A549 (cell line): ENCODE results near the gene CCDC187. TPM values are rescaled to one million over a fixed set of nuclear protein-coding genes. Genes with fewer than 3 reads are reported as not detected.

Experiments used
- ATAC-seq, 2 experiments: fragments of 200-7000 bp in 1 of 2; fragments of >200 bp in 1 of 2; cut with Nextera tagmentation in 1 of 2; cut with Tn5 transposase in 1 of 2; 3 replicates each; pipeline versions ENCODE4 v1.8.0 to v1.9.1; 2018 to 2020; ENCODE audit warnings: mild to moderate bottlenecking in 1 of 2, moderate library complexity in 1 of 2
- CTCF ChIA-PET: fragments of 300-600 bp; sonication (Branson Sonifier 250); formaldehyde crosslinking; extraction: SDS; loops from one replicate; lab custom pipeline; 2021; ENCODE audit warnings: antibody characterized with exemption, inconsistent platforms; lab: Yijun Ruan, JAX
- POLR2A ChIA-PET: fragments of 350-600 bp; formaldehyde crosslinking; extraction: SDS; loops from one replicate; lab custom pipeline; 2021; ENCODE audit warnings: antibody characterized with exemption, inconsistent platforms; lab: Yijun Ruan, JAX
- DNase-seq, 2 experiments: peaks; one replicate each; pipeline versions ENCODE4 v3.0.0 to v3.0.0-alpha.2; 2011 to 2016; ENCODE audit warnings: low read depth in 1 of 2, low spot score in 1 of 2
- FAIRE-seq: peaks from 2 replicates; lab custom pipeline; 2011; peaks lifted over from hg19 to GRCh38; lab: Jason Lieb, UNC
- H3K27ac ChIP-seq, 2 experiments: fragments of >200 bp; sonication (Bioruptor Twin); formaldehyde crosslinking; 3 replicates each; pipeline ENCODE4 v1.5.1; 2016 to 2017
- H3K4me1 ChIP-seq: fragments of >200 bp; sonication (Bioruptor Twin); formaldehyde crosslinking; 3 replicates; pipeline ENCODE4 v1.6.1; 2016
- H3K4me2 ChIP-seq: fragments of >200 bp; sonication (Bioruptor Twin); formaldehyde crosslinking; 3 replicates; pipeline ENCODE4 v1.6.1; 2016
- H3K4me3 ChIP-seq: fragments of >200 bp; sonication (Bioruptor Twin); formaldehyde crosslinking; 3 replicates; pipeline ENCODE4 v1.5.1; 2016
- H3K9me3 ChIP-seq: fragments of >200 bp; sonication (Bioruptor Twin); formaldehyde crosslinking; 3 replicates; pipeline ENCODE4 v1.6.1; 2016
- ATOH8 ChIP-seq: fragments of 250-450 bp; sonication (Bioruptor Pico); IDR thresholded peaks from 2 replicates; pipeline ENCODE4 v1.5.0; 2020; ENCODE audit warnings: low read depth, mild to moderate bottlenecking, moderate library complexity
- CBX8 ChIP-seq: fragments of 200-600 bp; sonication (generic); IDR thresholded peaks from 2 replicates; pipeline ENCODE4 v1.6.1; 2016
- CEBPB ChIP-seq, 2 experiments: fragments of >200 bp in 1 of 2; sonication (Bioruptor Twin) in 1 of 2; formaldehyde crosslinking in 1 of 2; IDR thresholded peaks; 2 replicates each; pipeline ENCODE4 v1.6.1; 2012 to 2016
- E2F6 ChIP-seq: IDR thresholded peaks from 2 replicates; pipeline ENCODE4 v1.6.1; 2012; ENCODE audit warnings: low read depth, borderline replicate concordance
- EHMT2 ChIP-seq: fragments of 200-600 bp; sonication (generic); IDR thresholded peaks from 2 replicates; pipeline ENCODE4 v1.6.1; 2016; ENCODE audit warnings: antibody characterized with exemption, low read depth, mild to moderate bottlenecking, moderate library complexity
- HEYL ChIP-seq: fragments of 250-450 bp; sonication (Bioruptor Pico); IDR thresholded peaks from 2 replicates; pipeline ENCODE4 v1.8.0; 2021; ENCODE audit warnings: mild to moderate bottlenecking, moderate library complexity
- KDM1A ChIP-seq: fragments of 200-600 bp; sonication (generic); IDR thresholded peaks from 2 replicates; pipeline ENCODE4 v1.6.1; 2016; ENCODE audit warnings: low read depth, mild to moderate bottlenecking
- MYC ChIP-seq: IDR thresholded peaks from 2 replicates; pipeline ENCODE4 v1.6.1; 2012; ENCODE audit warnings: mild to moderate bottlenecking, inconsistent platforms, low read length, improper control_type of control experiment, borderline replicate concordance
- PHF8 ChIP-seq: fragments of 200-600 bp; sonication (generic); IDR thresholded peaks from 2 replicates; pipeline ENCODE4 v1.6.1; 2016; ENCODE audit warnings: low read depth, mild to moderate bottlenecking, antibody characterized with exemption, moderate library complexity, borderline replicate concordance
- REST ChIP-seq: fragments of 200-600 bp; sonication (generic); IDR thresholded peaks from 2 replicates; pipeline ENCODE4 v1.6.1; 2016; ENCODE audit warnings: antibody characterized with exemption, mild to moderate bottlenecking, moderate library complexity
- USF2 ChIP-seq: fragments of 450-650 bp; IDR thresholded peaks from 2 replicates; pipeline ENCODE4 v1.6.1; 2014; ENCODE audit warnings: antibody characterized with exemption
- WGBS: methylation state at CpG from one replicate; pipeline ENCODE4 v1.1.6; 2017; ENCODE audit errors: missing lambda C conversion rate; 5-methylcytosine and 5-hydroxymethylcytosine counted together
- polyA plus RNA-seq, 4 experiments: library from polyadenylated mRNA; depleted of rRNA in 3 of 4; stranded (reverse); fragments of >200 nt; fragmentation: RNase III in 1 of 4; extraction: RNeasy Plus Mini Kit Qiagen cat#74134 plus additional on column Dnase treatment in 1 of 4; gene quantifications; 2 replicates in 3 of 4; 3 replicates in 1 of 4; pipeline ENCODE4 v1.2.3, GENCODE V29; 2011 to 2017
- TF ChIP-seq, protein P1 (sequence below): fragments of >200 bp; sonication (Bioruptor Twin); formaldehyde crosslinking; IDR thresholded peaks from 3 replicates; pipeline ENCODE4 v1.5.1; 2016

The CCDC187 gene
- polyA plus RNA-seq, 2 of the 4 experiments (the other 2 are of a cell fraction), result under 0.01 TPM; not detected in 1

GRCh38 chr9:136285501-136286358 is 18.2 kb downstream of the CCDC187 start:
- no peak overlapping the region for H3K4me3 ChIP-seq
- no peak overlapping the region for H3K27ac ChIP-seq
- FAIRE-seq, result no peak
- POLR2A ChIA-PET, result no interaction called here
- no peak for TF ChIP-seq E2F6
- no peak for TF ChIP-seq PHF8
- TF ChIP-seq, protein P1, sequence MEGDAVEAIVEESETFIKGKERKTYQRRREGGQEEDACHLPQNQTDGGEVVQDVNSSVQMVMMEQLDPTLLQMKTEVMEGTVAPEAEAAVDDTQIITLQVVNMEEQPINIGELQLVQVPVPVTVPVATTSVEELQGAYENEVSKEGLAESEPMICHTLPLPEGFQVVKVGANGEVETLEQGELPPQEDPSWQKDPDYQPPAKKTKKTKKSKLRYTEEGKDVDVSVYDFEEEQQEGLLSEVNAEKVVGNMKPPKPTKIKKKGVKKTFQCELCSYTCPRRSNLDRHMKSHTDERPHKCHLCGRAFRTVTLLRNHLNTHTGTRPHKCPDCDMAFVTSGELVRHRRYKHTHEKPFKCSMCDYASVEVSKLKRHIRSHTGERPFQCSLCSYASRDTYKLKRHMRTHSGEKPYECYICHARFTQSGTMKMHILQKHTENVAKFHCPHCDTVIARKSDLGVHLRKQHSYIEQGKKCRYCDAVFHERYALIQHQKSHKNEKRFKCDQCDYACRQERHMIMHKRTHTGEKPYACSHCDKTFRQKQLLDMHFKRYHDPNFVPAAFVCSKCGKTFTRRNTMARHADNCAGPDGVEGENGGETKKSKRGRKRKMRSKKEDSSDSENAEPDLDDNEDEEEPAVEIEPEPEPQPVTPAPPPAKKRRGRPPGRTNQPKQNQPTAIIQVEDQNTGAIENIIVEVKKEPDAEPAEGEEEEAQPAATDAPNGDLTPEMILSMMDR, result no peak
- TF ChIP-seq, all 56 proteins: peak for 0
- ATAC-seq (no peak), DNase-seq (no peak)
- Histone ChIP-seq H3K9me3 (no peaks in the 10 kb centered on the region), H3K4me1 (0 out of 3 replicates have a peak, but pooled peaks cover 2% of the 10 kb centered on the region), H3K4me2 (no peak overlapping the region)
- CTCF ChIA-PET, result interaction anchor here (0.7 to 7.2 kb wide), 5 partner anchors 8 to 319 kb away, joined by 3 to 64 read pairs (median 3); no protein-coding TSS in a partner anchor
- 56% methylated on average over 17 of the region's 28 CpGs for WGBS

GRCh38 chr9:136284951-136285350 is 18.9 kb downstream of the CCDC187 start:
- Histone ChIP-seq H3K4me1 (0 out of 3 replicates have a peak, but pooled peaks cover 2% of the 10 kb centered on the region), H3K4me2 (no peak overlapping the region), H3K4me3 (no peak overlapping the region), H3K9me3 (no peaks in the 10 kb centered on the region), H3K27ac (no peak overlapping the region)
- WGBS, result 70% methylated on average over 8 of the region's 19 CpGs
- DNase-seq (no peak), FAIRE-seq (no peak), ATAC-seq (no peak)
- TF ChIP-seq ATOH8 (no peak), KDM1A (no peak), EHMT2 (no peak), CBX8 (no peak), CEBPB (IDR thresholded peaks at IDR 0.05) (no peak), USF2 (no peak), REST (no peak), MYC (no peak), HEYL (CRISPR knock-in tag) (no peak)
- ChIA-PET CTCF (interaction anchor here (0.9 to 7.2 kb wide), 15 partner anchors 11 to 335 kb away, joined by 3 to 64 read pairs (median 9); no protein-coding TSS in a partner anchor), POLR2A (no interaction called here)
